HEK293 (cell line): Measurements from ENCODE around the gene F3.

Experiments used
- HIC1 ChIP-seq: fragments of 450-650 bp; formaldehyde crosslinking; IDR thresholded peaks from 2 replicates; pipeline ENCODE4 v1.5.1; 2016; ENCODE audit warnings: missing biosample characterization, missing genetic modification characterization
- KLF10 ChIP-seq: fragments of 450-650 bp; IDR thresholded peaks from 2 replicates; pipeline ENCODE4 v1.5.1; 2018; ENCODE audit warnings: missing biosample characterization, mild to moderate bottlenecking, missing genetic modification characterization
- KLF9 ChIP-seq: fragments of 450-650 bp; formaldehyde crosslinking; IDR thresholded peaks from 2 replicates; pipeline ENCODE4 v1.5.1; 2016; ENCODE audit warnings: missing biosample characterization, missing genetic modification characterization, low read depth
- OVOL3 ChIP-seq: fragments of 450-650 bp; formaldehyde crosslinking; IDR thresholded peaks from 2 replicates; pipeline ENCODE4 v1.5.1; 2016; ENCODE audit warnings: missing biosample characterization, missing genetic modification characterization
- PBX3 ChIP-seq: sonication (generic); formaldehyde crosslinking; IDR thresholded peaks from 2 replicates; pipeline ENCODE4 v1.8.1; 2022; ENCODE audit warnings: mild to moderate bottlenecking, moderate library complexity, missing genetic modification reagents
- PRDM4 ChIP-seq: fragments of 450-650 bp; formaldehyde crosslinking; IDR thresholded peaks from 2 replicates; pipeline ENCODE4 v1.5.1; 2017; ENCODE audit warnings: missing biosample characterization, missing genetic modification characterization
- REPIN1 ChIP-seq: fragments of 450-650 bp; formaldehyde crosslinking; IDR thresholded peaks from 2 replicates; pipeline ENCODE4 v1.5.1; 2017; ENCODE audit warnings: missing biosample characterization, missing genetic modification characterization, low read depth
- SCRT2 ChIP-seq: fragments of 450-650 bp; formaldehyde crosslinking; IDR thresholded peaks from 2 replicates; pipeline ENCODE4 v1.5.1; 2016; ENCODE audit warnings: missing biosample characterization, missing genetic modification characterization
- SP2 ChIP-seq: fragments of 450-650 bp; formaldehyde crosslinking; IDR thresholded peaks from 2 replicates; pipeline ENCODE4 v1.5.1; 2016; ENCODE audit warnings: missing biosample characterization, missing genetic modification characterization
- TSHZ1 ChIP-seq: fragments of 450-650 bp; formaldehyde crosslinking; IDR thresholded peaks from 2 replicates; pipeline ENCODE4 v1.5.1; 2016; ENCODE audit warnings: missing biosample characterization, missing genetic modification characterization, borderline replicate concordance
- ZBTB17 ChIP-seq: fragments of 450-650 bp; formaldehyde crosslinking; IDR thresholded peaks from 2 replicates; pipeline ENCODE4 v1.5.1; 2016; ENCODE audit warnings: missing biosample characterization, missing genetic modification characterization
- ZBTB20 ChIP-seq: fragments of 450-650 bp; formaldehyde crosslinking; IDR thresholded peaks from 2 replicates; pipeline ENCODE4 v1.5.1; 2016; ENCODE audit warnings: missing biosample characterization, missing genetic modification characterization
- ZNF138 ChIP-seq: fragments of 450-650 bp; formaldehyde crosslinking; IDR thresholded peaks from 2 replicates; pipeline ENCODE4 v1.5.1; 2016; ENCODE audit warnings: missing biosample characterization, missing genetic modification characterization, borderline replicate concordance
- ZNF157 ChIP-seq: fragments of 450-650 bp; formaldehyde crosslinking; IDR thresholded peaks from 2 replicates; pipeline ENCODE4 v1.5.1; 2016; ENCODE audit warnings: missing biosample characterization, missing genetic modification characterization
- ZNF18 ChIP-seq: fragments of 450-650 bp; formaldehyde crosslinking; IDR thresholded peaks from 2 replicates; pipeline ENCODE4 v1.5.1; 2016; ENCODE audit warnings: missing biosample characterization, missing genetic modification characterization
- ZNF266 ChIP-seq: fragments of 450-650 bp; formaldehyde crosslinking; IDR thresholded peaks from 2 replicates; pipeline ENCODE4 v1.5.1; 2016; ENCODE audit warnings: missing biosample characterization, missing genetic modification characterization, low read depth
- ZNF37A ChIP-seq: fragments of 450-650 bp; IDR thresholded peaks from 2 replicates; pipeline ENCODE4 v1.5.1; 2018; ENCODE audit warnings: missing biosample characterization, missing genetic modification characterization
- ZNF416 ChIP-seq: fragments of 450-650 bp; formaldehyde crosslinking; IDR thresholded peaks from 2 replicates; pipeline ENCODE4 v1.5.1; 2016; ENCODE audit warnings: missing biosample characterization, missing genetic modification characterization
- ZNF624 ChIP-seq: fragments of 450-650 bp; formaldehyde crosslinking; IDR thresholded peaks from 2 replicates; pipeline ENCODE4 v1.5.1; 2017; ENCODE audit warnings: missing biosample characterization, missing genetic modification characterization
- ZNF626 ChIP-seq: fragments of 450-650 bp; sonication (Bioruptor Pico); formaldehyde crosslinking; IDR thresholded peaks from 2 replicates; pipeline ENCODE4 v1.5.1; 2018; ENCODE audit warnings: missing biosample characterization, missing genetic modification characterization, inconsistent platforms
- ZNF658 ChIP-seq: fragments of 450-650 bp; formaldehyde crosslinking; IDR thresholded peaks from 2 replicates; pipeline ENCODE4; 2016; ENCODE audit warnings: missing biosample characterization, missing genetic modification characterization
- ZNF785 ChIP-seq: fragments of 450-650 bp; formaldehyde crosslinking; IDR thresholded peaks from 2 replicates; pipeline ENCODE4 v1.5.1; 2016; ENCODE audit warnings: missing biosample characterization, missing genetic modification characterization
- ZSCAN4 ChIP-seq: fragments of 450-650 bp; formaldehyde crosslinking; IDR thresholded peaks from 2 replicates; pipeline ENCODE4 v1.5.1; 2017; ENCODE audit warnings: missing biosample characterization, missing genetic modification characterization

The F3 gene

GRCh38 chr1:94541246-94542087 lies at the start of gene F3 (continued):
- no peak for TF ChIP-seq REPIN1
- no peak for TF ChIP-seq ZNF416 (tag by site-specific recombination)
- no peak for TF ChIP-seq ZNF626 (tag by site-specific recombination)
- no peak for TF ChIP-seq SCRT2 (tag by site-specific recombination)
- peak; percentile 30; the same call in 1 of the 2 replicates for TF ChIP-seq PBX3 (CRISPR knock-in tag)
- 0 out of 2 replicates have a peak, but pooled peaks have one; percentile 2 for TF ChIP-seq TSHZ1 (tag by site-specific recombination)
- TF ChIP-seq ZNF157: no peak
- no peak for TF ChIP-seq ZNF138 (tag by site-specific recombination)
- peak; percentile 91 for TF ChIP-seq KLF9 (tag by site-specific recombination)
- TF ChIP-seq ZNF624: no peak
- peak; percentile 55; the same call in 1 of the 2 replicates for TF ChIP-seq ZBTB20 (tag by site-specific recombination)
- no peak for TF ChIP-seq OVOL3 (tag by site-specific recombination)
- TF ChIP-seq ZBTB17 (tag by site-specific recombination): no peak; the same call in 1 of the 2 replicates
- no peak for TF ChIP-seq ZNF266 (tag by site-specific recombination)
- TF ChIP-seq HIC1 (tag by site-specific recombination): peak; percentile 97
- TF ChIP-seq ZNF37A: no peak
- no peak for TF ChIP-seq PRDM4
- no peak for TF ChIP-seq ZNF785
- TF ChIP-seq ZNF18 (tag by site-specific recombination): no peak
- peak; percentile 97 for TF ChIP-seq KLF10 (tag by site-specific recombination)
- no peak for TF ChIP-seq ZSCAN4 (tag by site-specific recombination)
- no peak for TF ChIP-seq ZNF658 (tag by site-specific recombination)
- TF ChIP-seq SP2 (tag by site-specific recombination): peak; percentile 84
